B cell (primary cell): ENCODE results near the gene KRTAP9-8. TPM values are rescaled to one million over a fixed set of nuclear protein-coding genes. Genes with fewer than 3 reads are reported as not detected.
A peak's percentile ranks its signal among the peaks of the same experiment; 100 is the strongest.

Source experiments
- ATAC-seq: fragments of 200-7000 bp; cut with Tn5 transposase; one replicate; pipeline ENCODE4 v1.10.0; 2021; ENCODE audit warnings: low read depth, mild to moderate bottlenecking, moderate number of reproducible peaks, moderate library complexity
- CTCF ChIA-PET: fragments of 350-600 bp; sonication (Branson Sonifier 250); formaldehyde crosslinking; loops from one replicate; lab custom pipeline; 2021; ENCODE audit warnings: antibody characterized with exemption, inconsistent platforms; lab: Charles Lee
- POLR2A ChIA-PET: fragments of 350-600 bp; sonication (Branson Sonifier 250); formaldehyde crosslinking; loops from one replicate; lab custom pipeline; 2021; ENCODE audit warnings: antibody characterized with exemption; lab: Charles Lee
- DNase-seq: peaks from one replicate; pipeline ENCODE4 v3.0.0; 2013
- H2AFZ ChIP-seq: 2 replicates; pipeline ENCODE4 v1.6.1; 2012; ENCODE audit warnings: mild to moderate bottlenecking, low read depth, low read length; ENCODE audit not compliant: insufficient read depth, poor library complexity, severe bottlenecking
- H3K27ac ChIP-seq, 2 donors: 1 replicate in 1 of 2; 2 replicates in 1 of 2; pipeline ENCODE4 v1.5.1; 2012 to 2013; ENCODE audit warnings: low read length in 2 of 2, mild to moderate bottlenecking in 2 of 2, moderate library complexity in 1 of 2
- H3K27me3 ChIP-seq, 4 experiments: fragments of 200-600 bp in 1 of 4; sonication (generic) in 1 of 4; replicated peaks in 1 of 4; 1 replicate in 2 of 4; 2 replicates in 2 of 4; pipeline versions ENCODE4 v1.6.1 to v1.7.0; 2013 to 2016; ENCODE audit warnings: low read length in 3 of 4, mild to moderate bottlenecking in 2 of 4, mixed read lengths in 1 of 4, moderate library complexity in 1 of 4; ENCODE audit not compliant: insufficient read depth in 4 of 4, control insufficient read depth in 3 of 4; ENCODE audit errors: control extremely low read depth in 1 of 4
- H3K36me3 ChIP-seq, 2 experiments: replicated peaks in 1 of 2; 1 replicate in 1 of 2; 2 replicates in 1 of 2; pipeline versions ENCODE4 v1.6.1 to v1.7.1; 2013; ENCODE audit warnings: low read length in 1 of 2; ENCODE audit not compliant: insufficient read depth in 2 of 2, control insufficient read depth in 1 of 2; ENCODE audit errors: control extremely low read depth in 1 of 2, extremely low read depth in 1 of 2
- H3K4me1 ChIP-seq, 2 donors: fragments of 200-600 bp in 1 of 2; sonication (generic) in 1 of 2; 1 replicate in 1 of 2; 2 replicates in 1 of 2; pipeline versions ENCODE4 v1.5.1 to v1.6.1; 2013 to 2017; ENCODE audit warnings: low read length in 2 of 2; ENCODE audit not compliant: control insufficient read depth in 2 of 2, insufficient read depth in 2 of 2
- H3K4me2 ChIP-seq: replicated peaks from 2 replicates; pipeline ENCODE3; 2012; ENCODE audit warnings: mild to moderate bottlenecking, low read depth, low read length; ENCODE audit not compliant: poor library complexity, severe bottlenecking
- H3K4me3 ChIP-seq, 5 experiments: fragments of 200-600 bp in 1 of 5; sonication (generic) in 1 of 5; 1 replicate in 3 of 5; 2 replicates in 2 of 5; pipeline versions ENCODE4 v1.5.1 to v1.7.0; 2011 to 2016; ENCODE audit warnings: low read length in 4 of 5, mild to moderate bottlenecking in 4 of 5, low read depth in 2 of 5, control low read depth in 1 of 5, moderate library complexity in 1 of 5; ENCODE audit not compliant: insufficient read depth in 1 of 5; ENCODE audit errors: control extremely low read depth in 1 of 5, extremely low read depth in 1 of 5
- H3K79me2 ChIP-seq: fragments of 200-600 bp; sonication (generic); one replicate; pipeline ENCODE4 v1.6.0; 2016; ENCODE audit warnings: low read length; ENCODE audit not compliant: control insufficient read depth, insufficient read depth
- H3K9ac ChIP-seq: fragments of 200-600 bp; sonication (generic); 2 replicates; pipeline ENCODE4 v1.6.1; 2017; ENCODE audit warnings: mild to moderate bottlenecking, low read length, moderate library complexity
- H3K9me3 ChIP-seq, 3 donors: one replicate each; pipeline versions ENCODE4 v1.6.1 to v1.7.1; 2013; ENCODE audit warnings: low read length in 2 of 3; ENCODE audit not compliant: control insufficient read depth in 2 of 3, insufficient read depth in 1 of 3; ENCODE audit errors: control extremely low read depth in 1 of 3
- H4K20me1 ChIP-seq: 2 replicates; pipeline ENCODE4 v1.6.0; 2012; ENCODE audit warnings: mild to moderate bottlenecking, low read length; ENCODE audit not compliant: insufficient read depth, control insufficient read depth, poor library complexity, severe bottlenecking
- H3K27ac Mint-ChIP-seq: one replicate; pipeline ENCODE4 v1.8.0; 2021; ENCODE audit warnings: mixed read lengths
- H3K27me3 Mint-ChIP-seq: one replicate; pipeline ENCODE4 v1.8.0; 2021; ENCODE audit warnings: mixed read lengths
- H3K4me1 Mint-ChIP-seq: one replicate; pipeline ENCODE4 v1.8.0; 2021; ENCODE audit warnings: mixed read lengths
- H3K4me3 Mint-ChIP-seq: one replicate; pipeline ENCODE4 v1.8.0; 2021; ENCODE audit warnings: mixed read lengths
- H3K9me3 Mint-ChIP-seq: one replicate; pipeline ENCODE4 v1.8.0; 2022; ENCODE audit warnings: mixed read lengths; ENCODE audit not compliant: insufficient read depth
- CTCF ChIP-seq: fragments of 200-600 bp; IDR thresholded peaks from one replicate; pipeline ENCODE4 v1.8.0; 2022; ENCODE audit warnings: antibody characterized with exemption, mild to moderate bottlenecking
- EZH2 ChIP-seq: IDR thresholded peaks from 2 replicates; pipeline ENCODE4 v1.6.1; 2012; ENCODE audit warnings: borderline replicate concordance, low read depth, mild to moderate bottlenecking, moderate library complexity, low read length; ENCODE audit not compliant: insufficient read depth, poor library complexity, severe bottlenecking
- WGBS: methylation state at CpG from one replicate; pipeline ENCODE4 v1.1.5; 2013; ENCODE audit warnings: missing lambda C conversion rate; ENCODE audit not compliant: insufficient coverage; 5-methylcytosine and 5-hydroxymethylcytosine counted together
- intact Hi-C: fragments of 100-400 bp; cut with micrococcal nuclease; formaldehyde crosslinking; loops from one replicate; pipeline ENCODE4 v1.10.0; 2022
- polyA plus RNA-seq: library from polyadenylated mRNA; depleted of rRNA; stranded (reverse); fragments of >200 nt; gene quantifications from 2 replicates; pipeline ENCODE4 v1.2.3, GENCODE V29; 2012
- total RNA-seq, 2 donors: library from RNA; stranded (reverse); fragments of 120-200 nt in 1 of 2; gene quantifications; 1 replicate in 1 of 2; 2 replicates in 1 of 2; pipeline versions ENCODE4 v1.2.3 to v1.2.4, GENCODE V29; 2013 to 2022

Gene KRTAP9-8
- total and polyA plus RNA-seq, 2 donors (not counting 1 experiment from before 2014, with no cell fraction given) = not detected

- CTCF ChIA-PET = no interaction called here
- Histone ChIP-seq H3K4me3 (no peak within 1 kb of the TSS), H3K27ac (no peak within 1 kb of the TSS), H3K36me3 (no peaks in the 10 kb centered on the region), H3K79me2 (no peaks in the 10 kb centered on the region), H3K4me2 (no peak within 1 kb of the TSS), H3K4me1 (no peaks in the 10 kb centered on the region), H4K20me1 (no peaks in the 10 kb centered on the region), H3K9ac (no peak within 1 kb of the TSS), H3K27me3 (no peaks in the 10 kb centered on the region), H2AFZ (no peak within 1 kb of the TSS), H3K9me3 (no peaks in the 10 kb centered on the region)
- no peaks in the 10 kb centered on the region for H3K9me3 Mint-ChIP-seq
- H3K4me1 Mint-ChIP-seq = no peaks in the 10 kb centered on the region
- peaks cover 53% of the 10 kb centered on the region for H3K27me3 Mint-ChIP-seq
- POLR2A ChIA-PET = no interaction called here
- 50% methylated on average over 1 of the region's 2 CpGs for whole genome bisulfite sequencing
- H3K27ac Mint-ChIP-seq = no peak within 1 kb of the TSS
- ATAC-seq (no peak), DNase-seq (peak; percentile 1)
- no peak within 1 kb of the TSS for H3K4me3 Mint-ChIP-seq
- TF ChIP-seq EZH2 (no peak), CTCF (no peak)
- intact Hi-C loops = no loop called here
Measured at GRCh38 chr17:41265078-41265477, 27.3 kb downstream of the KRTAP9-8 start, which contains the start of gene KRTAP9-6. TSS of gene KRTAP9-6 (plus strand) at chr17:41265378. CDS start at chr17:41265378, 0 bp downstream.

GRCh38 chr17:41267711-41268110, 29.9 kb downstream of the KRTAP9-8 start:
- no peaks in the 10 kb centered on the region for H3K4me1 Mint-ChIP-seq
- CTCF ChIA-PET = no interaction called here

More at GRCh38 chr17:41267711-41268110, 29.9 kb downstream of the KRTAP9-8 start:
- Mint-ChIP-seq H3K27me3 (peaks cover 38% of the 10 kb centered on the region), H3K4me3 (no peak overlapping the region), H3K27ac (no peak overlapping the region), H3K9me3 (no peaks in the 10 kb centered on the region)
- no CpG with 5 or more reads among the region's 3 CpGs for WGBS
- no peaks in the 10 kb centered on the region for H3K79me2 ChIP-seq
- no peak for ATAC-seq
- TF ChIP-seq EZH2 = no peak
- TF ChIP-seq CTCF = no peak
- POLR2A ChIA-PET = no interaction called here
- no peak overlapping the region for H3K4me3 ChIP-seq
- H3K4me2 ChIP-seq = no peak overlapping the region
- H4K20me1 ChIP-seq = no peaks in the 10 kb centered on the region
- DNase-seq = no peak
- H3K9me3 ChIP-seq = no peaks in the 10 kb centered on the region
- no peak overlapping the region for H2AFZ ChIP-seq
- no peaks in the 10 kb centered on the region for H3K36me3 ChIP-seq
- H3K27me3 ChIP-seq = no peaks in the 10 kb centered on the region
- H3K9ac ChIP-seq = no peak overlapping the region
- no peak overlapping the region for H3K27ac ChIP-seq
- H3K4me1 ChIP-seq = no peaks in the 10 kb centered on the region
- intact Hi-C loops = no loop called here
